Transverse colon (tissue), 4 donors: Measurements from ENCODE around the gene DYRK1B.
"Not testable (repeated sequence)": the region's sequence is repeated elsewhere in the genome, so short reads cannot be mapped to it uniquely, and the experiment has no call there.

Source experiments
- POLR2A ChIP-seq: fragments of 450-650 bp; IDR thresholded peaks from one replicate; pipeline ENCODE4 v1.6.1; 2016; ENCODE audit warnings: antibody characterized with exemption, mild to moderate bottlenecking, moderate library complexity
- POLR2AphosphoS5 ChIP-seq, 3 donors: sonication (generic); formaldehyde crosslinking; IDR thresholded peaks; one replicate each; pipeline ENCODE4 v1.6.1; 2016; ENCODE audit warnings: antibody characterized with exemption in 3 of 3
- TF ChIP-seq, protein P1 (sequence below), 5 experiments: fragments of 200-600 bp in 3 of 5; fragments of 450-650 bp in 2 of 5; sonication (generic) in 3 of 5; IDR thresholded peaks; 1 replicate in 2 of 5; 2 replicates in 3 of 5; pipeline ENCODE4 v1.5.1; 2016 to 2017; ENCODE audit warnings: antibody characterized with exemption in 5 of 5, inconsistent platforms in 3 of 5, mild to moderate bottlenecking in 2 of 5, moderate library complexity in 1 of 5

DNA sequence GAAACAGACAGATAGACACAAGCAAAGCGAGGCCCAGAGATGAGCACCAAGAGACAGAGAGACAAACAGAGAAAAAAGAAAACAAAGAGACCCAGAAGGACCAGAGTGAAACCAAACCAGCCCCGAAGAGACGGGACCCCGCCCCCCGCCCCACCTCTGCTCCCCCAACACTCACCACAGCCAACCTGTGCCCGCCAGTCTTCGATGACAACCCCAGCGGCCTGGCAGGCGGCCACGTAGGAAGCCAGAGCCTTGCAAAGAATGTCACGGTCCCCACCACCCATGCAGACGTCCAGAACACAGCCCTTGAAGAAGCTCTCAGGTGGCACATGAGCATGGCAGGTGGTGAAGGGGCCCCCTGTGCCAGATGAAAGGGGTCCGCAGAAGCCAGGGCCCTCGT, 43.5 kb upstream of the DYRK1B start:
- not testable (repeated sequence) for TF ChIP-seq POLR2A; POLR2AphosphoS5 (IDR thresholded peaks at IDR 0.05)
- TF ChIP-seq, protein P1, sequence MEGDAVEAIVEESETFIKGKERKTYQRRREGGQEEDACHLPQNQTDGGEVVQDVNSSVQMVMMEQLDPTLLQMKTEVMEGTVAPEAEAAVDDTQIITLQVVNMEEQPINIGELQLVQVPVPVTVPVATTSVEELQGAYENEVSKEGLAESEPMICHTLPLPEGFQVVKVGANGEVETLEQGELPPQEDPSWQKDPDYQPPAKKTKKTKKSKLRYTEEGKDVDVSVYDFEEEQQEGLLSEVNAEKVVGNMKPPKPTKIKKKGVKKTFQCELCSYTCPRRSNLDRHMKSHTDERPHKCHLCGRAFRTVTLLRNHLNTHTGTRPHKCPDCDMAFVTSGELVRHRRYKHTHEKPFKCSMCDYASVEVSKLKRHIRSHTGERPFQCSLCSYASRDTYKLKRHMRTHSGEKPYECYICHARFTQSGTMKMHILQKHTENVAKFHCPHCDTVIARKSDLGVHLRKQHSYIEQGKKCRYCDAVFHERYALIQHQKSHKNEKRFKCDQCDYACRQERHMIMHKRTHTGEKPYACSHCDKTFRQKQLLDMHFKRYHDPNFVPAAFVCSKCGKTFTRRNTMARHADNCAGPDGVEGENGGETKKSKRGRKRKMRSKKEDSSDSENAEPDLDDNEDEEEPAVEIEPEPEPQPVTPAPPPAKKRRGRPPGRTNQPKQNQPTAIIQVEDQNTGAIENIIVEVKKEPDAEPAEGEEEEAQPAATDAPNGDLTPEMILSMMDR (IDR thresholded peaks at IDR 0.05): not testable (repeated sequence)
